ENCODE results near the gene CENPF. TPM values are rescaled to one million over a fixed set of nuclear protein-coding genes. Genes with fewer than 3 reads are reported as not detected.

CENPF gene
- total RNA-seq, 4 donors from 2014 or later, result 13.8 to 26.3 (median 18.8) TPM

GRCh38 chr1:214712737-214713136 is 109.7 kb downstream of the CENPF start:
- no peak overlapping the region for H3K4me3 ChIP-seq
- no peaks in the 10 kb centered on the region for H3K4me1 ChIP-seq
- TF ChIP-seq CTCF (IDR thresholded peaks at IDR 0.05) (no peak), POLR2A (IDR thresholded peaks at IDR 0.05) (no peak)
- no peak for DNase-seq
- H3K27me3 ChIP-seq, result no peaks in the 10 kb centered on the region
- no peaks in the 10 kb centered on the region for H3K9me3 ChIP-seq
- WGBS, 2 donors, result 43 to 60% methylated on average over 2 of the region's 2 CpGs
- intact Hi-C loops (cut with DNase I), result no loop called here
- H3K27ac ChIP-seq, result no peak overlapping the region
- no peaks in the 10 kb centered on the region for H3K36me3 ChIP-seq

Other genes with a start within 250 kb of the CENPF start
- 10 to 100 TPM; 14.4 to 28.8 (median 15.7) TPM for gene PTPN14, start 51.6 kb upstream of the CENPF start, total RNA-seq

Data from esophagus squamous epithelium (tissue), 5 donors.